H1 (cell line): ENCODE data around the gene GRM4. TPM values are rescaled to one million over a fixed set of nuclear protein-coding genes. Genes with fewer than 3 reads are reported as not detected.

Experiments used
- FOSL1 ChIP-seq: IDR thresholded peaks from 2 replicates; pipeline ENCODE4 v1.6.1; 2011; ENCODE audit warnings: mild to moderate bottlenecking, low read depth, low read length, moderate library complexity; ENCODE audit not compliant: insufficient read depth
- NANOG ChIP-seq: IDR thresholded peaks from 2 replicates; pipeline ENCODE4 v1.6.1; 2011; ENCODE audit warnings: low read length, low read depth, mild to moderate bottlenecking, inconsistent platforms; ENCODE audit not compliant: insufficient read depth, poor library complexity, severe bottlenecking
- polyA plus RNA-seq, 7 experiments: library from polyadenylated mRNA; depleted of rRNA in 3 of 7; stranded (reverse) in 5 of 7; unstranded in 2 of 7; fragments of >200 nt in 5 of 7; fragments of 200-250 nt in 2 of 7; gene quantifications; 1 replicate in 5 of 7; 2 replicates in 1 of 7; 4 replicates in 1 of 7; pipeline versions ENCODE4 v1.2.1 to v1.2.3, GENCODE V29; 2011 to 2013; ENCODE audit warnings: missing spikeins in 2 of 7, mixed read lengths in 2 of 7
- total RNA-seq: library from RNA; stranded (reverse); fragmentation: NEBNext Ultra II Directional; extraction: Animal tissue kit (Norgen Biotek cat#: 25700); gene quantifications from 2 replicates; pipeline ENCODE4 v1.2.1, GENCODE V29; 2021

GRM4 gene
- total and polyA plus RNA-seq, 2 of the 8 experiments (the other 6 are each of a cell fraction or from before 2014, with no cell fraction given): 19.6 to 21.5 TPM

DNA sequence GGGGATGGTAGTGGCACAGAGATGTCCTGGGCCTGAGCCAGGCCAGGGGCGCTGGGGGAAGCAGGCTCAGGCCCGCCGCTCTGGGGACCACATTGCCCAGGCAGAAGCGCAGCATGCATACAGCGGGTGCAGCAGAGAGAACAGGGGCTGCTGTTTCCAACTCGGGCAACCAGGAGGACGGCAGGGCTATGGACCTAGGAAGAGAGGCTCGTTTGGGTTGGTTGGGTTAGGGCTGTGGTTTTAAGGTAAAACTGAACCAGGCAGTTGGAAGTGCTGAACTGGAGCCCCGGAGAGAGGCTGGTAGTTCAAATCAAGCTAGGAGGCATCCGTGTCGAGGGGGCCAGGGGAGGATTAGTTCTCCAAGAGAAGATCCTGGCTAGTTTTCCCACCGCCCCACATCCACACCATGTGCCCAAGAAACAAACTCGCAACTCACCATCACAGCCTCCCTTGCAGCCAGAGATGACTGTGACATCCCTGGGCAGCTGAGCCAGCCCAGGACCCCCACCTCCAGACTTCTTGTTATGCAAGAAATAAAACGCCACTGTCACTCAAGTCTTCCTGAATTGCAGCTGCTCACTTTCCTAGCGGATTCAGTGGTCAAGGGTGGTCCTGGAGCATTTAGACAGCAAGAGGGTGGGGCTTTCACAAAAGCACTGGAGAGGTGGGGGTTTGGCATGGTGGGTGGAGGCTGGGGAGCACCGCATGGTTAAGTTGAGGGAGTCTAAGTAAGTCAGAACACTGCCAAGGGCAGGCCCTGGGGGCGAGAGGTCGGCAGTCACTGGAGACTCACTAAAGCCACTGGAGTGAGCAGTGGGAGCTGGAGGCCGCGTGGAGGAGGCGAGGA is 161.2 kb downstream of the GRM4 start (continued):
- no peak for TF ChIP-seq NANOG
- TF ChIP-seq FOSL1: no peak
- TF ChIP-seq, all 59 proteins: peak for 0
